GM21786 (cell line): ENCODE results near the gene PTH2R.
A peak's percentile ranks its signal among the peaks of the same experiment; 100 is the strongest.
"Not testable (repeated sequence)": the region's sequence is repeated elsewhere in the genome, so short reads cannot be mapped to it uniquely, and the experiment has no call there.

Experiments
- ATAC-seq: cut with Tn5 transposase; IDR thresholded peaks from one replicate; pipeline ENCODE4 v1.9.1; 2021; ENCODE audit not compliant: unreplicated experiment

The PTH2R gene

DNA sequence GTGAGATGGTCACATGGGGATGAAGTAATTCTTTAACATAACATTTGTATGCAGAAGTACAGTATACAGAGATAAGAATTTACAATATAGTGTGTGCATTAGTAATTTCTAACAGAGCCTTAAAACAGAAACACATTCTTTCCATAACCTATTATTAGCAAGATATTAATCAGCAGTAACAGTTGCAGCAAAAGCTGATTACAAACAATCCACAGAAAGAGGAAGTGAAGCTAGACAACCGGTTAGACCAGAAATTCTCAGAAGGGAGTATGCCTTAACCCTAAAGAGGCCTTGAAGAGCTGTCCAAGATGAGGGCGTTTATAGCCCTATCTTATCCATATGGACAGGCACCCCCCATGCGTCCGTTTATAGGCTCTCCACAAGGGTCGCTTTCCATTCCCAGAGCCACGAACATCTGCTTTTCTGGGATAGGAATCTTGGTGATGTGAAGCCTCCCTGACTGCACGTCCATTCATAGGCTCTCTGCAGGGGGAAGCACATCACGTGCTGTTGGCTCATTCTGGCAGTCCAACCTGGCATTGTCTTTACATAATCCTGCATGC, 75.9 kb downstream of the PTH2R start:
- ATAC-seq: not testable (repeated sequence)

DNA sequence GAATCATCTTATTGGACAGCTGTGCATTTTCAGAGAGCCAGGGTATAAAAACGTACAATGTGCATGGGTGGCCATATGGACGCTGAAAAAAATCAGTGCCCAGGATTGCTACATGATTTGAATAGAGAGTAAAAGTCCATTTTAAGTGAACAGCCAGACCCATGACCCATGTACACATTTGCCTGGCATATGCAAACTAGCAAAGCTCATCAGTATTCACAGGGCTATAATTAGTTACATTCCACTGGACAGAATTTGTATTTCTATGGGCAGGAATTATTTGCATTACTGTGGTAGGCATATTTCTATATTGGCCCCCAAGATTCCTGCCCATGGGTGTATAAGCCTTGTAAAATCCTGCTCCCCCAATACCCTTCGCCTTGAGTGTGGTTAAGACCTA, 78.8 kb downstream of the PTH2R start:
- ATAC-seq: no peak

DNA sequence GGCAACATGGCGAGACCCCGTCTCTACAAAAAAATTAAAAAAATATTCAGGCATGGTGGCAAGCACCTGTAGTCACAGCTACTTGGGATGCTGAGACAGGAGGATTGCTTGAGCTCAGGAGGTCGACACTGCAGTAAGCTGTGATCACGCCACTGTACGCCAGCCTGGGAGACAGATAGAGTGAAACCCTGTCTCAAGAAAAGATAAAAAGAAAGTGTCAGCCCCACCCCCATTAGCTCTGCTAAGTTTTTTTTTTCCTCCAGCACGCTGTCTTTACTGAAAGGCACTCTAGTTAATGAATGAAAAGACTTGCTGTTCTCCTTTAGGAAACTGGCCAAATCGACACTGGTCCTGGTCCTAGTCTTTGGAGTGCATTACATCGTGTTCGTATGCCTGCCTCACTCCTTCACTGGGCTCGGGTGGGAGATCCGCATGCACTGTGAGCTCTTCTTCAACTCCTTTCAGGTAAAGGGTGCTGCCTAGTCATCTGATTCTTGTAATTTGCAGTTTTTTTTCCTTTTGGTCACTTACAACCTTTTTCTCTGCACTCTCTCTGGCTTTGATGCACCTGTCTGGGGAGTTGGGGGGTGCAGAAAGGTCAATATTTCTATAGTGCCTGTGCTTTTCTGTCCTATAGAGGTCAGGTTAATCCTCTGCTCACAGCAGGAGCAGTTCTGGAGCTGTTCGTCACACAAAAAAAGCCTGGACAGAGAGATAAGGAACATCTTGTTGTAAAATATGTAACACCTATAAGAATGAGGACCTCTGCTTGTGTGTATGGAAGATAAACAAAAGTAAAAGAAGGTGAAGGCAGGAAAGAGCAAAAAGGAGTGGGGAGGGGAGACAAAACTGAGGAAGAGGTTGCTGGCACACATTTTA, 82.3 kb downstream of the PTH2R start:
- no peak for ATAC-seq

DNA sequence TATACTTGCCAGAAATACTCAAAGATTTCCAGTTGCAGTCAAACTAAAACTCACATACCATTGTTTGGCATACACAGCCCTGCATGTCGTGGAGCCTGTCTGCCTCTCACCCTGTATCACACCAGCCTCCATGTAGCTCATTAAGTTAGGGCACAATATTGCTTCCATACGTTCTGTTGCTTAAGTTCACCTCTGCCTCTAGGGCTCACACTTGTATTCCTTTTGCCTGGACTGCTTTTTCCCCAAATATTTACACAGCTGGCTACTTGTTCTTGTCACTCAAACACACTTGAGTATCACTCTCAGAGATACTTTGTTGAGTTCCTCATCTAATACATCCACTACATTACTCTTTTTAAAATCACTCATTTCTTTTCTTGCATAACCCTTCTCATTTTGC, 83.1 kb downstream of the PTH2R start:
- ATAC-seq: no peak

DNA sequence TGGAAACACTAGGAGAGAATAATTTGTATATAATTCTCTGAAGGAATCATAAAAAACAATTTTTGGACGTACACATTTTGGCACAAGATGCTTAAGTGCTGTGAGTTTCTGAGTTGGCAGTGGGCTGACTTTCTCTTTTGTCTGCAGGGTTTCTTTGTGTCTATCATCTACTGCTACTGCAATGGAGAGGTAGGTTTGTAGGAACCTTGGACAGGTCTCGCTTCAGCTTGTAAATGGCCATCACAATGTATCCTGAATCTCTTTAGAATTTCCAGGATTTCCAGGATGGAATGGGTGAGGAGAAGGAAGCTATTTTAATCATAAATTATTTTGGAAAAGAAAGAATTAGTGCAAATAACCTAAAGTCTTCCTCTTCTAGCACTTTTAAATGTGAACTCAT, 83.9 kb downstream of the PTH2R start:
- ATAC-seq: no peak

DNA sequence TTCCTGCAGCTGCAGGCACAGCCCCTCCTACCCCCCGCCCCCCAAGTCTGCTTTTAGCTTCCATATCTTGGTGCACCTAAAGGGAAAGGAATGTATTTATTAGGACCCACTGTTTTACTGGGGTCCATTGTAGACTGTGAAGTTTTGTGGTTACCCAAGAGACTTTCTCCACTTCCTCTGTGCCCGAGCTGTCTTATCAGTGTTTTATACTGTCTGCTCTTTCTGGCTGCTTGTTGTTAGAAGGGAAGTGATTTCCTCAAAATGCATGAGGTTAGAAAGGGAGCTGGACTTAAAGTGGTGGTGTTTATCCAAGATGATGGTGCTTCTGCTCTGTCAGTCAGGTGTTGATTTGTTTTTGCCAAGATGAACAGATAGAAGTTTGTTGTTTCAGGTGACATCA, 85.0 kb downstream of the PTH2R start:
- no peak for ATAC-seq

DNA sequence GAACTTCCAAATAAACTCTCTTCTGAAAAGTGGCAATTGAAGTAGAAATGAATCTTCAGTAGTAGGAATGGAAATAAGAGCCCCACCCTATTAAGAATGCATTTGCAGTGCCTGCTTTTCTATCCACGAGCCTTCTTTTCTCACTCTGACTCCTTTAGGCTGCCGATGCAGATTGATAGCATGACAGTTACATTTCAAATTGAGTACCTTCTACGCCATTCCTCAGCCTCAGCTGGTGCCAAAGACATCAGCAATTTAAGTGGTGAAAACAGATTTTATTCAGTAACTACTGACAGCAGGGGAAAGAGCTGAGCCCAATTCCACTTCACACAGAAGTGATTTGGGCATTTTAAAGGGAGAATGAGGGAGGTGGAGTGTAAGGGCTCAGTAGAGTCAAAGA, 85.5 kb downstream of the PTH2R start:
- no peak for ATAC-seq

DNA sequence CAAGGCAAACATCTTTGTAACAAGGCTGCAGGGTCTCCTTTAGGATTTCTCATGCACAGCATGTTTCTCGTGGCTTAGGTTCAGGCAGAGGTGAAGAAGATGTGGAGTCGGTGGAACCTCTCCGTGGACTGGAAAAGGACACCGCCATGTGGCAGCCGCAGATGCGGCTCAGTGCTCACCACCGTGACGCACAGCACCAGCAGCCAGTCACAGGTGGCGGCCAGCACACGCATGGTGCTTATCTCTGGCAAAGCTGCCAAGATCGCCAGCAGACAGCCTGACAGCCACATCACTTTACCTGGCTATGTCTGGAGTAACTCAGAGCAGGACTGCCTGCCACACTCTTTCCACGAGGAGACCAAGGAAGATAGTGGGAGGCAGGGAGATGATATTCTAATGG, 86.6 kb downstream of the PTH2R start:
- no peak for ATAC-seq

DNA sequence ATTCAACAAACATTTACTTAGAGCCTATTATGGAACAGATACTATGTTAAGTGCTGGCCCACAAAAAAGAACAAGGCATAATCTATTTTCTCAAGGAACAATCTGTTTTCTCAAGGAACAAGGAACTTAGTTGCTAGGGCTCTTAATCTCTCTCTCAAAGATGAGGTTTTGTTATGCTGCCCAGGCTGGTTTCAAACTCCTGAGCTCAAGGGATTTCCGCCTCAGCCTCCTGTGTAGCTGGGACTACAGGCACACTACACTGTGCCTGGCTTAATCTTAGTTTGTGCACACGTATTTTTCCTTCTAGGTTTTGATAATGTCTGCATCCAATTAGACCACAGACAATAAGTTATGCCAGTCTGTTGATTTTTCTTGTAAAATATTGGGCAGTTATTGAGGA, 89.5 kb downstream of the PTH2R start:
- ATAC-seq: no peak

DNA sequence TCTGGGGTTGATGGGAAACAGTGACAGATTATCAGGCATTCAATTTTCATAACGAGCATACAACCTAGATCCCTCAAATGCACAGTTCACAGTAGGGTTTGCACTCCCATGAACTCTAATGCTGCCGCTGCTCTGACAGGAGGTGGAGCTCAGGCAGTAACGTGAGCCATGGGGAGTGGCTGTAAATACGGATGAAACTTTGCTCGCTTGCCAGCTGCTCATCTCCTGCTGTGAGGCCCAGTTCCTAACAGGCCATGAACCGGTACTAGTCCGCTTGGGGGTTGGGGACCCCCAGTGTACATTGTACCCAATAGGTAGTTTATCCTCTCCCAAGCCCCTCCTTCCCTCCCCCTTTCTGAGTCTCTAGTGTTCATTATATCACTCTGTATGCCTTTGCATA, 94.6 kb downstream of the PTH2R start:
- ATAC-seq: no peak

DNA sequence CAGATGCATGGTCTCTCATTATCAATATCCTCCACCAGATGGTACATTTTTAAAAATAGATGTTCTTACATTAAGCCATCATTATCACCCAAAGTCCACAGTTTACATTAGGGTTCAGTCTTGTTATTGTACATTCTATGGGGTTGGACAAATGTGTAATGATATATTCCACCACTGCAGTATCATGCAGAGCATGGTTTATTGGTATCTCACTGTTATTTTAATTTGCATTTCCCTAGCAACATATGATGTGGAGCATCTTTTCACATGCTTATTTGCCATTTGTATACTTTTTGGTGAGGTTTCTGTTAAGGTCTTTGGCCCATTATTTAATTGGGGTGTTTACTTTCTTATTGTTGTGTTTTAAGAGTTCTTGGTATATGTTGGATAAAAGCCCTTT, 95.7 kb downstream of the PTH2R start:
- no peak for ATAC-seq

DNA sequence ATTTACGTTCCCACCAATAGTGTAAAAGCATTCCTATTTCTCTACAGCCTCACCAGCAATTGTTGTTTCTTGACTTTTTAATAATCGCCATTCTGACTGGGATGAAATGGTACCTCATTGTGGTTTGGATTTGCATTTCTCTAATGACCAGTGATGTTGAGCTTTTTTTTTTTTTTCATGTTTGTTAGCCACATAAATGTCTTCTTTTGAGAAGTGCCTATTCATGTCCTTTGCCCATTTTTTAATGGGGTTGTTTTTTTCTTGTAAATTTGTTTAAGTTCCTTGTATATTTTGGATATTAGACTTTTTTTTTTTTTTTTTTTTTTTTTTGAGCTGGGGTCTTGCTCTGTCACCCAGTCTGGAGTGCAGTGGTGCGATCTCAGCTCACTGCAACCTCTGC, 98.8 kb downstream of the PTH2R start:
- not testable (repeated sequence) for ATAC-seq

DNA sequence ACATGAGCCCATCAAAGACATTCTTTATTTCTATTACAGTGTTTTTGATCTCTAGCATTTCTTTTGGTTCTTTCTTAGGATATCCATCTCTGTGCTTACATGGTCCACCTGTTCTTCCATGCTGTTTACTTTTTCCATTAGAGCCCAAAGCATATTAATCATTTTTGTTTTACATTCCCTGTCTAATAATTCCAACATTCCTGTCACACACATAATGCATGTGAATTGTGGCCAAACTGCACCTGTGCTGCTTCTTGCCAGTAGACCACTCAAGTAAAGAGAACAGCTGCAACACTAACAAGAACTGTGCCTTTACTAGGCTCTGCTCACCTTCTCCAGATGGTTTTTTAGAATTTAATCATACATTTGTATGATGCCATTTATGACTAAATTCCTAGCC, 103.0 kb downstream of the PTH2R start:
- ATAC-seq: no peak

DNA sequence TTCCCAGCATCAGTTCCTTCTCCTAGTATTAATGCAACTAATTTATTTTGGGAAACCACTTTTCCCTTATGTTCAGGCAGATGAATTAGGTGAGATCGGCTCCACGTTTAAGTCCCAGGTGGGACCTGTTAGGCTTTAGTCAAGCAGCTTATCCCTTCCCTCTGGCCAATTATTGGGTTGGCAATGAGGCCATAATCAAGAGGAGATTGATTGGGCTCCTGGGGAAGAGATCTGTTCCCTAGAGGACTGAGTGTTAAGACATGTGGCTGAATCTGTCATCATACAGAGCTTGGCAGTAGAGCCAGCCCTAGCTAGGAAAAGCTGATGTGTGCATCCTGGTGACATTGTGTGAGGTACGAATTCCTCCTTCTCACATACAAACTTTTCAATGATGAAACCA, 104.4 kb downstream of the PTH2R start:
- no peak for ATAC-seq

DNA sequence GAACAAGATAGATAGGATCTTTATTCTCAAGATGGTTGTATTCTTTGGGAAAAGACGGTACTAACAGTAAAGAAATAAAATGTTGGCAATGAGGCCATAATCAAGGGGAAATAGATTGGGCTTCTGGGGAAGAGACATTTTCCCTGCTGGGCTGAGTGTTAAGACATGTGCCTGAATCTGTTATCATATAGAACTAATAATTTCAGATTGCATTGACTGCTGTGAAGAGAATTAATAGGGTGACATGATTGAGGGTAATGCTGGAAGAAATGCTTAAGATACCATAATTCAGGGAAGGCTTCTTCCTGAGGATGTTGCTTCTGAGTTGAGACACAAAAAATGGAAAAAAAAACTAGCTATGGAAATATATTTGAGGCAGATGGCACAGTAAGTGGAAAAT, 105.0 kb downstream of the PTH2R start:
- no peak for ATAC-seq

DNA sequence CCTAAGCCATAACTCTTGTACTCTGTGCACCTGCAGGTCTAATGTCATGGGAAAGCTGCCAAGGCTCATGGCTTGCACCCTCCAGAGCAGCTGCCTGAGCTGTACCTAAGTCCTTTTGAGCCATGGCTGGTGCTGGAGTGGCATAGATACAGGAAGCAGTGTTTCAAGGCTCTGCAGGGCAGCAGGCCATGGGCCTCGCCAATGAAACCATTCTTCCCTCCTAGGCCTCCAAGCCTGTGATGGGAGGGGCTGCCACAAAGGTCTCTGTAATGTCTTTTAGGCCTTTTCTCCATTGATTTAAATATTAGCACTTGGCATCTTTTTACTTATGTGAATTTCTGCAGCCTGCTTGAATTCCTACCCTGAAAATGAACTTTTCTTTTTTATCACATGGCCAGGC, 108.5 kb downstream of the PTH2R start:
- ATAC-seq: no peak

DNA sequence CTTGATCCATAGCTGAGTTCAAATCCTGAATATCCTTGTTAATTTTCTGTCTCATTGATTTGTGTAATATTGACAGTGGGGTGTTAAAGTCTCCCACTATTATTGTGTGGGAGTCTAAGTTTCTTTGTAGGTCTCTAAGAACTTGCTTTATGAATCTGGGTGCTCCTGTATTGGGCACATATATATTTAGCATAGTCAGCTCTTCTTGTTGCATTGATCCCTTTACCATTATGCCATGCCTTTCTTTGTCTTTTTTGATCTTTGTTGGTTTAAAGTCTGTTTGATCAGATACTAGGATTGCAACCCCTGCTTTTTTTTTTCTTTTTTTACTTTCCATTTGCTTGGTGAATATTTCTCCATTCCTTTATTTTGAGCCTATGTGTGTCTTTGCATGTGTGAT, 116.5 kb downstream of the PTH2R start:
- ATAC-seq: not testable (repeated sequence)

DNA sequence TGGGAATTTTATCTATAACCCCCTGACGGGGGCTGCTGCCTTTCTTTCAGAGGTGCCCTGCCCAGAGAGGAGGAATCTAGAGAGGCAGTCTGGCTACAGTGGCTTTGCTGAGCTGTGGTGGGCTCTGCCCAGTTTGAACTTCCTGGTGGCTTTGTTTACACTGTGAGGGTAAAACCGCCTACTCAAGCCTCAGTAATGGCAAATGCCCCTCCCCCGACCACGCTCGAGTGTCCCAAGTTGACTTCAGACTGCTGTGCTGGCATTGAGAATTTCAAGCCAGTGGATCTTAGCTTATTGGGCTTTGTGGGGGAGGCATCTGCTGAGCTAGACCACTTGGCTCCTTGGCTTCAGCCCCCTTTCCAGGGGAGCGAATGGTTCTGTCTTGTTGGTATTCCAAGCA, 118.6 kb downstream of the PTH2R start:
- ATAC-seq: not testable (repeated sequence)

DNA sequence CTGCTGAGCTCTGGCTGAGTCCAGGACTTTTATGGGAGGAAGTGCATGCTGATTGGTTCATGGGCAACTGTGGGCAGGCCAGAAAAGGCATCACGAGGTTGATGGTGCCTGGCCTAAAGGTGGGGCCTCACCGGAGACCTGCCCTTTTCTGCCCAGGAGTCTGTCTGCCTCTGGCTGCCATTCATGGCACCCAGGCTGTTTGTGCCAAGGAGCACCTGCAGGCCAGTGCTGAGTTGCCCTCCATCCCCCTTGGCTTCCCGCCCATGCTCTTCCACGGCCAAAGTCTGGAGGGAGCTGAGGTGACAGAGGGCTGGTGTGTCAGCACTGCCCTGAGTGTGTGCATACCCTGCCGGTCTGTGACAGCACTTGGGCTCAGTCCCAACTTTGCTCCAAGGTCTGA, 123.2 kb downstream of the PTH2R start:
- no peak for ATAC-seq

DNA sequence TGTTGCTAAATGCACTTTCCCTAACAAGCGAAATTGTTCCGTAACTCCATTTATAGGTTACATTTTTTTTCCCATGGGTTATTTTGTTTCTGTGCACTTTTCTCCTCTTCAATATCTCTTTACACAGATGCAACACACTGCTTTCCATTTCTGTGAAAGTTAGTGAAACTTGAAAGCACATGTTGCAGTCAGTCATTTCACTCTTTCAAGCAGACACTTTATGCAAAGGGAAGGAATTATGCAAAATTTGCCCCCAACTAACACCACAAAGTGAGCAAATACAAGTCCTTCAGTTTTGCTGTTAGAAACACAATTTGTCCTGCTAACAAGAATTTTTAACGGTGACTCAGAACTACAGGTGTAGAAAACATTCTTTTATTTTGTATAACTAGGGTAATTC, 124.8 kb downstream of the PTH2R start:
- peak; percentile 60 for ATAC-seq

DNA sequence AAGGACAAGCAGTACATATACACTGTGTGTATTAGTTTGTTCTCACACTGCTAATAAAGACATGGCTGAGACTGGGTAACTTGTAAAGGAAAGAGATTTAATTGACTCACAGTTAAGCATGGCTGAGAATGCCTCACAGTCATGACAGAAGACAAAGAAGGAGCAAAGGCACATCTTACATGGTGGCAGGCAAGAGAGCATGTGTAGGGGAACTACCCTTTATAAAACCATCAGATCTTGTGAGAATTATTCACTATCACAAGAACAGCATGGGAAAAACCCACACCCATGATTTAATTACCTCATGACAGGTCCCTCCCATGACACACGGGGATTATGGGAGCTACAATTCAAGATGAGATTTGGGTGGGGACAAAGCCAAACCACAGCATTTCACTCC, 129.0 kb downstream of the PTH2R start:
- ATAC-seq: not testable (repeated sequence)

DNA sequence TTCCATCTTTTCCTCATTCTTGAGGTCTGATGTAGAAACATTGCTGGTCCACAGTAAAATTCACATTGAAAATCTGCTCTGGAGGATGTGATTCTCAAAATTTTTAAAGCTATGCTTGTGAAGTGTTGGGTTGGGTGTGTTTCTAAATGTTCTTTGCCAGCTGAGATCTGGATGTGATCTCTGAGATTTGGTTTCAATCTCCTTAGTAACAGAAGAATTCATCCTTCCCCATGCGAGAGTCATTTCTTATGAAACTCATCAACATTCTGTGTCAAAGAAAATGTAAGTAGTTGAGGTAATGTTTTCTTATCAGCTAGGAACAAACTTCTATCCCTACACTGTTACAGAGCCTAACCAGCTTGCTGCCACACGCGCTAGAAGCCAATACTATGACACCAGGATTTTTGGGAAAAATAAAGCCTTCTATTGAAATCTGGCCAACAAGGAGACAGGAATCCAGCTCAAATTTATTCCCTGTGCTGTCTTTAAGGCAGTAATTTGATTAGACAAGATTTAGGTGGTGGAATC, 134.9 kb downstream of the PTH2R start:
- ATAC-seq: no peak
